Activated CD4-positive, CD25-positive, alpha-beta regulatory T cell treated with anti-CD3 and anti-CD28 coated beads, Interleukin-2, amount 50 U/mL, for 72 hours (primary cell): Measurements from ENCODE around the gene MAP4K1.
"Not testable (repeated sequence)": the region's sequence is repeated elsewhere in the genome, so short reads cannot be mapped to it uniquely, and the experiment has no call there.

Source experiments
- DNase-seq: peaks from one replicate; pipeline ENCODE4 v3.0.0; 2021

The MAP4K1 gene

GRCh38 chr19:38619361-38620174 is 1.8 kb upstream of the MAP4K1 start:
- no peak for DNase-seq

- DNase-seq = peak; percentile 99
These were observed 1.0 kb upstream of the MAP4K1 start, which contains the start of gene EIF3K for GRCh38 chr19:38618590-38619360. Gene EIF3K, plus strand, starts transcription at chr19:38619188. Its CDS starts 81 bp downstream, at chr19:38619269.

GRCh38 chr19:38617283-38617763 is 430 bp downstream of the MAP4K1 start:
- DNase-seq = no peak

GRCh38 chr19:38616265-38616664 is 1.5 kb downstream of the MAP4K1 start:
- DNase-seq = no peak

- DNase-seq = no peak
These were observed 2.7 kb downstream of the MAP4K1 start for GRCh38 chr19:38615007-38615581.

- DNase-seq = no peak
These were observed 3.5 kb downstream of the MAP4K1 start for GRCh38 chr19:38614289-38614688.

GRCh38 chr19:38606131-38606530 is 11.6 kb downstream of the MAP4K1 start:
- DNase-seq = no peak

GRCh38 chr19:38602856-38603255 is 14.9 kb downstream of the MAP4K1 start:
- not testable (repeated sequence) for DNase-seq

GRCh38 chr19:38599722-38600121 is 18.0 kb downstream of the MAP4K1 start:
- DNase-seq = no peak

- DNase-seq = no peak
These were observed 20.7 kb downstream of the MAP4K1 start for GRCh38 chr19:38597075-38597474.

GRCh38 chr19:38596057-38596981 is 21.4 kb downstream of the MAP4K1 start:
- DNase-seq = peak; percentile 64

- DNase-seq = no peak
These were observed 24.8 kb downstream of the MAP4K1 start for GRCh38 chr19:38592940-38593339.

GRCh38 chr19:38588041-38588440 is 29.7 kb downstream of the MAP4K1 start:
- no peak for DNase-seq

- DNase-seq = no peak
These were observed 30.2 kb downstream of the MAP4K1 start for GRCh38 chr19:38587562-38587961.

- no peak for DNase-seq
These were observed 33.8 kb downstream of the MAP4K1 start for GRCh38 chr19:38583985-38584305.

- DNase-seq = no peak
These were observed 34.4 kb downstream of the MAP4K1 start for GRCh38 chr19:38583219-38583984.

GRCh38 chr19:38580080-38580479 is 37.7 kb downstream of the MAP4K1 start:
- DNase-seq = no peak

- DNase-seq = not testable (repeated sequence)
These were observed 38.4 kb downstream of the MAP4K1 start for GRCh38 chr19:38579304-38579703.

GRCh38 chr19:38577826-38578225 is 39.9 kb downstream of the MAP4K1 start:
- DNase-seq = no peak

- DNase-seq = no peak
These were observed 46.1 kb downstream of the MAP4K1 start for GRCh38 chr19:38571682-38572081.

GRCh38 chr19:38569368-38569983 is 48.3 kb downstream of the MAP4K1 start:
- DNase-seq = no peak
